T1000 (cell line): ENCODE data around the gene FBXL5.

ENCODE experiments used
- DNase-seq: peaks from one replicate; lab custom pipeline; 2025; ENCODE audit warnings: mixed read lengths; lab: John Stamatoyannopoulos, UW

FBXL5 gene

DNA sequence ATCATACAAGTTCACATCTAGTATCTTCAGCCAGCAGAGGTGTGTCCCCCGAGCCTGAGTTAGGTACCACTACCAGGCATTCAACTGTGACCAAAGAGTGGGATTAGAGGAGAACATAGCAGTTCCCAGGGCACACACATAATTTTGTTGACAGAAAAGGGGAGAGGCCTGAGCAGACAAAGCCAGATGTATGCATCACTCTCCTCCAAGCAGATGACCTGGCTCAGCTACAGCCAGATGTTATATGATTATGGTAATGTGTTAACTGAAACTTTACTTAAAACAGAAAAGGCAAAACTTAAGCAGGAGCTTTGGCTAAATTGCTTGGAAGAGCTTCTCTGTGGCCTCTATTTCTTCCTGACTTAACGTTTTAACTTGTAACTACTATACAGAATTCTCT lies 96.6 kb downstream of the FBXL5 start:
- no peak for DNase-seq

- DNase-seq, result no peak
Observed at GRCh38 chr4:15557786-15558550, 97.2 kb downstream of the FBXL5 start.

- DNase-seq, result no peak
Observed at GRCh38 chr4:15556511-15557092, 98.6 kb downstream of the FBXL5 start.
